Breast epithelium (tissue), 3 donors: ENCODE results near the gene EGLN1.

Source experiments
- CTCF ChIP-seq, 3 donors: fragments of 450-650 bp; IDR thresholded peaks; one replicate each; pipeline ENCODE4 v1.5.1; 2016 to 2017; ENCODE audit warnings: antibody characterized with exemption in 3 of 3, mild to moderate bottlenecking in 3 of 3, moderate library complexity in 3 of 3
- POLR2A ChIP-seq: fragments of 450-650 bp; IDR thresholded peaks from one replicate; pipeline ENCODE4 v1.6.1; 2016; ENCODE audit warnings: antibody characterized with exemption, mild to moderate bottlenecking, moderate library complexity

GRCh38 chr1:231347961-231348360 lies 74.1 kb downstream of the EGLN1 start:
- TF ChIP-seq CTCF (IDR thresholded peaks at IDR 0.05) (no peak), POLR2A (no peak)
